ENCODE data around the gene ZNF385B.

GRCh38 chr2:179661986-179662385 lies 199.4 kb downstream of the ZNF385B start:
- TF ChIP-seq CTCF (IDR thresholded peaks at IDR 0.05) = no peak
- no peak for TF ChIP-seq POLR2A (IDR thresholded peaks at IDR 0.05)
- TF ChIP-seq POLR2AphosphoS5 (IDR thresholded peaks at IDR 0.05) = no peak
